OCI-LY7 (cell line): ENCODE results near the gene WDR7.

ENCODE experiments used
- CTCF ChIP-seq: fragments of 200-600 bp; sonication (generic); conservative IDR thresholded peaks from 2 replicates; pipeline ENCODE4 v1.5.1; 2014; ENCODE audit warnings: mild to moderate bottlenecking, antibody characterized with exemption, low read length, moderate library complexity, mixed read lengths
- EZH2phosphoT487 ChIP-seq: fragments of 200-600 bp; sonication (generic); IDR thresholded peaks from 2 replicates; pipeline ENCODE4 v1.6.1; 2018; ENCODE audit warnings: low read depth, borderline replicate concordance, mild to moderate bottlenecking, mixed run types, antibody characterized with exemption, low read length, moderate library complexity, mixed read lengths

GRCh38 chr18:56900195-56901094, 249.3 kb downstream of the WDR7 start:
- TF ChIP-seq CTCF (no peak), EZH2phosphoT487 (no peak)
